ENCODE data around the gene RASAL2.
A peak's percentile ranks its signal among the peaks of the same experiment; 100 is the strongest.
"Not testable (repeated sequence)": the region's sequence is repeated elsewhere in the genome, so short reads cannot be mapped to it uniquely, and the experiment has no call there.

Gene RASAL2

DNA sequence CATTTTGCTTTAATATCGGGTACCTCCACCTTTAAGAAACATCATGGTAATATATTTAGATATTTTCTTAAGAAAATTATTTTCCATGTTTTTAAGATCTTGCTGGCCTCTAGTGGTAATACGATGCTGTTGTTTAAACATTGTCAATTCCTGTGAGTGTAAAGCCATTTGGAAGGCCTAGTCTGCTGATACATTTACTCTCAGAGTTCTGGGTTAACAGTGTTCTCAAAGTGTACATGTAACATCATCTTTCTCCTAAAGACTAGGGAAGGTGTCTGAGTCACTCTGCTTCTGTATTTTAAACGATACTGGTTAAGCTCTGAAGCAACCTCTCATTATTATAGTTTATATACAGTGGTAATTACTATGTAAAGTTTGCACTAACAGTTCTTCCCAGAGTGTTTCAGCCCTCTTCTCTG is 189.1 kb downstream of the RASAL2 start:
- DNase-seq (ENCODE audit: low read depth in 2 of 2) = peak; percentile 37 to 38

DNA sequence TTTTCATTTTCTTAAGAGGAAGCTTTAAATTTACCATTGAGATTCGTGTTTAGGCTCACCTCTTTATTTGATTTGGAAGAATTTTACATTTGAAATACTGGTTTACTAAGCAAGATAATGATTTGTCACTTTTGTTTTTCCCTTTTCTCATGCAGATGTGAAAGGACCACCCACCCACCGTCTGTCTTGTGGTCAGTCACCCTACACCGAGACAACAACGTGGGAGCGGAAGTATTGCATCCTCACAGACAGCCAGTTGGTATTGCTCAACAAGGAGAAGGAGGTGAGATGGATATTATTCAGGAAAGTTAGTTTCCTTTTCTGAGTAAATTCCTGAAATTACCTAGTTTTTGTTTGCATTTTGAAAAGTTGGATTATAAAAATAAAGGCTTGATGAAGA is 189.5 kb downstream of the RASAL2 start:
- no peak for DNase-seq (ENCODE audit: low read depth in 2 of 2)

DNA sequence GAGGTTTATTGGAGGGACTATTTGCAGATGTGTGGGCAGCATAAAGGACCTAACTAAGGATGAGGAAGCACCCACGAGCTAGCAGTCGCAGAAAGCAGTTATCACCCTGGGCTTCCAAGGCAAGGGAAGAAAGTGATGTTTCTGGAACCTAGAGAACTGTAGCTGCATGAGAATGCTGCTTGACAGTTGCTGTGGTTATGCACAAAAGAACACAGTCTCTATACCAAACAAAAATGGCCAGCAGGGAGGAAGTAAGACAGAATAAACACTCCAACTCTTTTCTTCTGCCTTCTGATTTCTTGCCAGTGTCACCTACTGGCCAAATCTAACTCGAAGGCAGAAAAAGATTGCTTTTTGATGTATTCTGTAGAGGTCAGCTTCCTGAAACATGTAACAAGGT is 190.2 kb downstream of the RASAL2 start:
- no peak for DNase-seq (ENCODE audit: low read depth in 2 of 2)

DNA sequence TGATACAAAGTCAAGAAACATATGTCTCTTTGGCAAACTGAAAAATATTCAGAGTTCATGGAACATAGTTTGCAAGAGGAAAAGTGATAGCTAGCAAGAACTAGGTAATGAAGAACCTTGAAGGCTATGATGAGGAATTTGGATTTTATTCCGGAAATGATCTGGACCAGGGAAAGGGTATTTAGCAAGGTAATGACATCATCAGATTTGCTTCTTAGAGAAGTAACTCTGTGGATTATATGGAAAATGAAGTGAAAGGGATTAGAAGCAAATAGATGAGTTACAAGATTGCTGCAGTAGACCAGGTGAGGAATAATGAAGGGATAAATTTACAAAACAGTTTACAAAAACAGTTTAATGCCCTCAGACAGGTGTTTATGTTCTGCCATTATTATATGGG is 197.3 kb downstream of the RASAL2 start:
- DNase-seq (ENCODE audit: low read depth in 2 of 2) = no peak

DNA sequence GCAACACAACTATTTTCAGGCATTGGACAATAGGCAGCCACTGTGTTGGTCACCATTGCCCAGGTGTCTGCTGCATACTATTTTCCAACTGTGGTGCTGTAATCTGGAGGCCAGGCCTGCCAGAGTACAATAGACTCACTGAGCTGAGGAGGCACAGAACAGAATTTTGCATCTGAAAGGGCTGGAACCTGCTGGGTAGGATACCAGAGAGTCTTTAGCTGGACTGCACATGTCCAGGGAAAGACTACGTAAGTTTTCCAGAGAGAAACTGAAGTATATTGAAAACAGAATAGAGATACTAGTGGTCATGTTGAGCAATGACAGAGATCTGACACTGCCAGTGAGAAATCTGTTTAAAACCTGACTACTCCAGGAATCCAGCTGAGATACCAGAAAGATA is 200.8 kb downstream of the RASAL2 start:
- DNase-seq (ENCODE audit: low read depth in 2 of 2) = no peak

DNA sequence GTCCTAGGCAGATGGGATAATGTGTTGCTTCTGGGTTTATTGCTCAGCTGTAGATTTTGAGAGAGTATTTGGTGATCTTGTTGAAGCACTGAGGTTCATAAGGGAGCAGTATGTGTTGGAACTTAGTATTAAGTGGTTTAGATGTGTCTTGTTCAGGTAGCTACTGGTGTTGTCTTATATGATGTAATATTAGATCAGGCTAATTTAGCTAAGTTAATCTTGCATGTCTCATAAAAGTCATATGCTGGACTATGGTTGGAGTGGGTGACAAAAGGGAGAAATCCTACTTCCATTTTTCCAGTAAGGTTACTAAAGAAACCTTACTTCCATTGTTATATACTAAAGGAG is 206.4 kb downstream of the RASAL2 start:
- no peak for DNase-seq (ENCODE audit: low read depth in 2 of 2)

DNA sequence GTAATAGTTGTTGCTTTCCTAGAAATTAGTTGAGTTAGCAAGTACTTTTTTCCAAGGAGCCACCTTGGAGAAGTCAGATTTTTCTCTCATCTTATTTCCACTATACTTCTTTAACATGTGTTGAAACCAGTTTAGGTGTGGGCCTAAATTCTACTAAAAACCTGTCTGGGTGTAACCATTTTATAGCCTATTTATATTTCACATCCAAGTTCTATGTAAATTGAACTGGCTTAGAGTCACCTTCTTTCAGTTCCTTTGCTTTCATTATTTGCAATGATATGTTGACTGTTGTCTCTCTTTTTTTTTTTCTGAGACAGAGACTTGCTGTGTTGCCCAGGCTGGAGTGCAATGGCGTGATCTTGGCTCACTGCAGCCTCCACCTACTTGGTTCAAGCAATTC is 207.2 kb downstream of the RASAL2 start:
- no peak for DNase-seq (ENCODE audit: low read depth in 2 of 2)

DNA sequence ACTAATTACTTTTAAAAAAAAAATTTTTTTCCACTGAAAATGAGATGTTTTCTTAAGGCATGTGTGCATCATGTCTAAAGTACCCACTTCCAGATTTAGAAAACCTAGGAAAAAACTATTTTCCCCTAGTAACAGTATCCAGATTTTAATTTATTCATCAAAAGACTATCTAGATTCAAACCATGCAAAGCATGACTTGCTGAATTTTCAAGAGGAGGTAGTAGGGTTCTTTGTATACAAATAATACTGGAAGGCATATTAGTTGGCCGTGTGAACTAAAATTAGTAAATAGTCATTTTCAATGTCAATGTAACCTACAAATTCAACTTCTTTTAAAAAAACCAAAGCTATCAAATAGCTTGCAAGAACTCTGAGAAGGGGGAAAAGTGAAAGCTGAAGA is 213.4 kb downstream of the RASAL2 start:
- no peak for DNase-seq (ENCODE audit: low read depth in 2 of 2)

DNA sequence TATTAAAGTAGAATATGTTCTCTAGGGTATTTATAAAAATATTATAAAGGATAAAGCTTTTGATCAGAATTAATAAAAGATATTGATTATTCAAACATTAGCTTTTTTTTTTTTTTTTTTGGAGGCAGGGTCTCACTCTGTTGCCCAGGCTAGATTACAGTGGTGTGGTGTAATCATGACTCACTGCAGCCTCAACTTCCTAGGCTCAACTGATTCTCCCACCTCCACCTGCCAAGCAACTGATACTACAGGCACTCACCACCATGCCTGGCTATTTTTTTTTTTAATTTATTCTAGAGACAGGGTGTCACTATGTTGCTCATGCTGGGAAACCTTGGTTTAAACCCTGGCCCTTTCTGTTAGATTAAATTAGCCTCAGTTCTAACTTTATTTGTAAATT is 214.5 kb downstream of the RASAL2 start:
- no peak for DNase-seq (ENCODE audit: low read depth in 2 of 2)

DNA sequence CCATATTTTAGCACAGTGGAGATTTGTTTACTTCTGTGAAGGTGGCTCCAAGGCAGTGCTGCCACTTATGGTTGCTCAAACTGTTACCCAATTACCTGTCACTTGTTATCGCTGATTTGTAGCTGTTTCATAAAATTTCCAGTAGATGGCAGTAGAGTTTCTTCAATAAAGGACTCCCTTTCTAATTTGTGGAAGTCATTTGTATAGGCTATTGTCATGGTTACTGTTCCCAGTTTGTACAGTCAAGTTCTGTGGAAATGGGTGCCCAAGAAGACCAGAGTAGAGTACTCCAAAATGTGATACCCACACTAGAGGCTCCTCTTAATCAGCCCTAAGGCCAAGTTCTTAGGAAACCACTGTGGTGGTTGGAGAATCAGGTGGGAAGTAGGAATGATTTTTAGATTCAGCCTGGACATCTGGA is 216.8 kb downstream of the RASAL2 start:
- peak; percentile 53 to 57 for DNase-seq (ENCODE audit: low read depth in 2 of 2)

DNA sequence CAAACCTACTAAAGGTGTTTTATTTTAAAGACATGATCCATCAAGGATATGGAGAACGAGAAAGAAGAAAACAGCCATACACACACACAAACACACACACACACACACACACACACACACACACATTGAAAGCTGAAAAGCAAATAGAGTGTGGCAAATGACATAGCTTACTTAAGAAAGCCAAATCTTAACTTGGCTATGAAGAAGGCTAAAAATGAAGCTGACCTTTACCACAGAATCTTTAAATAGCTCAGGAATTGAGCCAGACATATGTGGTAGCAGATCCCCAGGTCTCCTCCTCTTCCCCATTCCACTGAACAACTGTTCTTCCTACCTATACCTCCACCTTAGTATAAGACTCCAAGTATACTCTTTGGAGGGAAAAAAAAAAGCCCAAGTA is 217.3 kb downstream of the RASAL2 start:
- DNase-seq (ENCODE audit: low read depth in 2 of 2) = no peak

DNA sequence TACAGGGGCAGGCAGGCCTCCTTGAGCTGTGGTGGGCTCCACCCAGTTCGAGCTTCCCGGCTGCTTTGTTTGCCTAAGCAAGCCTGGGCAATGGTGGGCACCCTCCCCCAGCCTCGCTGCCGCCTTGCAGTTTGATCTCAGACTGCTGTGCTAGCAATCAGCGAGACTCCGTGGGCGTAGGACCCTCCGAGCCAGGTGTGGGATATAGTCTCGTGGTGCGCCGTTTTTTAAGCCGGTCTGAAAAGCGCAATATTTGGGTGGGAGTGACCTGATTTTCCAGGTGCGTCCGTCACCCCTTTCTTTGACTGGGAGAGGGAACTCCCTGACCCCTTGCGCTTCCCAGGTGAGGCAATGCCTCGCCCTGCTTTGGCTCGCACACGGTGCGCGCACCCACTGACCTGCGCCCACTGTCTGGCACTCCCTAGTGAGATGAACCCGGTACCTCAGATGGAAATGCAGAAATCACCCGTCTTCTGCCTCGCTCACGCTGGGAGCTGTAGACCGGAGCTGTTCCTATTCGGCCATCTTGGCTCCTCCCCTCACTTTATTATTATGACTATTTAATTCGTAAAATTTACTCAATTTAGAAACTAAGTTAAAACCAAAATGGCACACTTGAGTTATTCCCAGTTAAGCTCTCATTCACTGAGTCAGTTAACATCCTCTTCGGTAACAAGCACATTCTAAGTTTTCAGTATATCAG is 226.5 kb downstream of the RASAL2 start:
- DNase-seq (ENCODE audit: low read depth in 2 of 2) = not testable (repeated sequence)

DNA sequence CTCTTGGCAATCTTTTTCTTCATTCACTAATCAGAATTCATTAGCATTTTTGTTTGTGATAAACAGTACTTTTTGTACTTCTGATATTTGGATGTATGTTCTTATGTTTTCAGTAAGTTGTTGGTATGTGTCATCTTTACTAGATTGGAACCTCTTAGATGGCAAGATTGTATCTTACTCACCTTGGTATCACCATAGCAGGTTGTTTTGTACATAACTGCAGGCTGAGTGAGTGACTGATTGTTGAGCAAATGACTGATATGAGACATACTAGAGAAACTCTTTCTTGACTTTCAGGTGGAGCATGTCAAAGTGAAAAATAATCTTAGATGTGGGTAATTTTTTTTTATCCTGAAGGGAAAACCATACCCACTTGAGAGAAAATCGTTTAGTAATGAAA is 229.2 kb downstream of the RASAL2 start:
- DNase-seq (ENCODE audit: low read depth in 2 of 2) = no peak

DNA sequence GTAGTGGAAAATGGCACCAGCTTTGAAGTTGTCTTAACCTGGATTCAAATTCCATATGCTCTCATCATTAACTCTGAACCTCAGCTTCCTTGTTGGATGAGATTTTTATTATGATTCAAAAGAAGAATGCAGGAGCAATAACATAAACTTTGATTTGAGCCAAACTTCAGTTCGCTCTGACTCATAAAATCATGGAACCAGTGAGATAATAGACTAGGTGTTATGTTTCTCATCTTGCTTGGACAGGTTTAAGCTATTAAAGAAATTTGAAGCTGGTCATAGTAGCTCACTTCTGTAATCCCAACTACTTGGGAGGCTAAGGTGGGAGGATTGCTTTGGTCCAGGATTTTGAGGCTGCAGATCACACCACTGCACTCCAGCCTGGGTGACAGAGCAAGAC is 230.1 kb downstream of the RASAL2 start:
- DNase-seq (ENCODE audit: low read depth in 2 of 2) = no peak

DNA sequence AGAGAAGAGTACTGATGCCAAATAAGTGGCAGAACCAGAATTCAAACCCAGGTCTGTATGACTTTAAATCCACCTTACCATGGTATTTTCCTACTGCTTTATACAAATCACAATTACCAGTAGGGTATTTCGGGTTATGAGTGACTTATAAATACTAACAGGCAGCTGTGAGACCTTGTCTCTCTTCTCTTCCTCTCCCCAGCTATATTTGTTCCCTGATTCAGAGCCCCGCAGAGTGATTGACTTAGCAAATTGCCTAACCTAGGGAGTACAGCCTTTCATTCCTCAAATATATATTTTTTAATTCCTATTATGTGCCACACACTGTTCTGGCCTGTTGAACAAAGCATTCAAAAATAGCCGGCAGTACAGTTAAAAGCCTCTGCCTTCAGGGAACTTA is 234.8 kb downstream of the RASAL2 start:
- DNase-seq (ENCODE audit: low read depth in 2 of 2) = no peak

DNA sequence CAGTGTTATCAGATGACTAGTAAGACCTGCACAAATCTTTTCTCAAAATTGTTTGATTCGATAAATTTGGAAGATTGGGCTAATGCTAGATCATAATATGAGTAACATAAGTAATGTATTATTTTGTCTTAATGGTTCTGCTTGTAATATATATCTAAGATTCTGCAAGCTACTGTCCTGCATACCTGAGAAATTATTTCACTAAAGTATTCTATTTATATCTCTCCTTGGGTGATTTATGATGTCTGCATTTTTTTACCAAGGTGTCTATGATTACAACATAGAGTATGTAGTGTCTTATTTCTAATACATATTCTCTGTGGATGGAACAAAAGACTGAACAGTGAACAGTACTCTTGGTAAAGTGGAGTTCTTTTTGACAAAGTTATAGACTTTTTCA is 236.2 kb downstream of the RASAL2 start:
- DNase-seq (ENCODE audit: low read depth in 2 of 2) = no peak

DNA sequence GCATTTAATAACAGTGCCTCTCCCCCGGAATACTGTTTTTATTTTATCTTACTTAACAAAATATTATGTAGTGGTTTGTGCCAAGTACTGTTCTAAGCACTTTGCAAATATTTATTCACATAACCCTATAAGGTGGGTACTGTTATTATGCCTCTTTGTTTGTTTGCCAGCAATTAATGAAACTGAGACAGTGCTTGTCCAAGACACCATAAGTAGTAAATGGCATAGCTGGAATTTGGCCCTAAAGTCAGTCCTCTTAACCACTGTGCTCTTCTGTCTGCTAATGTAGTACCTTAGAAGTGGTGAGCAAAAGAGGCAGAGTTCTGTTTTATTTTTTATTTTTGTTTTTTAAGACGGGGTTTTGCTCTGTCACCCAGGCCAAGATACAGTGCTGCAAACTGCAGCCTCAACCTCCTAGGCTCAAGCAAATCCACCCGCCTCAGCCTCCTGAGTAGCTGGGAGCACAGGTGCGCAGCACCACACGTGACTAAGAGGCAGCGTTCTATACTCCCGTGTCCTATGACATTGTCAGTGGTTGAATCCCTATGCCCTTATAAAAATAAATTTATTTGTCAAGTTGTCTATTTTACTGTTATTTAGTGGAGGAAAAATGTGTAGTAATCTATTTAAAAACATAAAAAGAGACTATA is 237.1 kb downstream of the RASAL2 start:
- no peak for DNase-seq (ENCODE audit: low read depth in 2 of 2)

DNA sequence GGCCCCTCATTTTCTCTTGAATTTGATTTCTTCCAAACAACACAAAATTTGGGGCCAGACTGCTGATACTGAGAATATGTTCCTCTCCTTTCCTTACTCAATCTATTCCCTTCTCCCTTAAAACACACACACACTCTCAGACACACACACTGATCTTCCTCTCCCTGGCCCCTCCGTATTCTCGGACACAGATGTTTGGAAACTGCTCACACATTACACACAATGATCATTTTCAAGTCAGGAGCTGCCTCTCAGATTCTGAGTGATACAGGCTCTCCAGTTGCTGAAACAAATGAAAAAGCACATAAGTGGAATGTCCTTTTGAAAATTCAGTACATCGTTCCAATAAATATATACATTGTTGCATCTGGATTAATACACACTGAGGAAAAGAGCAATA is 241.5 kb downstream of the RASAL2 start:
- no peak for DNase-seq (ENCODE audit: low read depth in 2 of 2)

DNA sequence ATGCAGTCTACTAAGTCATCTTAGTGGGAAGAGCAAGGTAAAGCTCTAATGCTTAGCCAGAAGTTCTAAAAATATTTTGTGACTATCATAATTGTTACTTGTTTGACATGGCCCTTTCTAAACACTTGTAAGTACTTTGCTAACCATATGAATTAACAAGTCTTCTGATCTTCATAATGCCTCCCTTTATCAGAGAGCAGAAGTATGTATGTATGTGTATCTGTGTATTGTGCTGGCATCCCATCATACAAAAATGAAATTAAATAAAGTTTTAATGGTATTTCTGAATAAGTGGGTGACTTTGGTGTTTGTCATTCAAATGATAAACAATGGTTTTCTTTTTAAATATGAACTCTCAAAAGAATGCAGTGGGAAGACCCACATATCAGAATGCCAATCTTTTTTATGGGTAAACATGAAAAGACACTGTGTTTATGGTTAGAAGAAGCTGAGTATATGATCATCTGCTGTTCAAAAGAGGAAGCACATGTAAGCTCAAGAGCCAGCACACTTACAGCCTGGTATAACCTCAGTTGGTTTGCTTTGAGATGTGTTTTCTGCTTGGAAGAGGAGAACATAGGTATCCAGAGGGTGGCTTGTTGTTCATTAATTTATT is 243.3 kb downstream of the RASAL2 start:
- no peak for DNase-seq (ENCODE audit: low read depth in 2 of 2)

DNA sequence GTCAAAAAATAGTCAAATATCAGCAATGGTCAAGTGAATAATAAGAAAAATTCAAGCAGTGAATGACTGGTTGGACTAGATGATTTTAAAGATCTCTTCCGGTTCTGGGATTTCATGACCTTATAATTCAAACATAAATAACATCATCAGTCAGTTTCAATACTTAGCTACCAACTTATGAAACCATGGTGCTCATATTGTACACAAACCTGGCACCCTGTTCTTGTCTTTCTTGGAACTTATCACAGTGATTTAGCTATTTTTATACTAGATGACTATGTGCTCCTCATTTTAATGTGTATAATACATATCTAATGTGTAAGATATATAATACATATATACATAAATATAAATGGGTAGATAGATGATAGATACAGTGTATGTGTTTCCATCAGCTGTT is 245.9 kb downstream of the RASAL2 start:
- no peak for DNase-seq (ENCODE audit: low read depth in 2 of 2)

DNA sequence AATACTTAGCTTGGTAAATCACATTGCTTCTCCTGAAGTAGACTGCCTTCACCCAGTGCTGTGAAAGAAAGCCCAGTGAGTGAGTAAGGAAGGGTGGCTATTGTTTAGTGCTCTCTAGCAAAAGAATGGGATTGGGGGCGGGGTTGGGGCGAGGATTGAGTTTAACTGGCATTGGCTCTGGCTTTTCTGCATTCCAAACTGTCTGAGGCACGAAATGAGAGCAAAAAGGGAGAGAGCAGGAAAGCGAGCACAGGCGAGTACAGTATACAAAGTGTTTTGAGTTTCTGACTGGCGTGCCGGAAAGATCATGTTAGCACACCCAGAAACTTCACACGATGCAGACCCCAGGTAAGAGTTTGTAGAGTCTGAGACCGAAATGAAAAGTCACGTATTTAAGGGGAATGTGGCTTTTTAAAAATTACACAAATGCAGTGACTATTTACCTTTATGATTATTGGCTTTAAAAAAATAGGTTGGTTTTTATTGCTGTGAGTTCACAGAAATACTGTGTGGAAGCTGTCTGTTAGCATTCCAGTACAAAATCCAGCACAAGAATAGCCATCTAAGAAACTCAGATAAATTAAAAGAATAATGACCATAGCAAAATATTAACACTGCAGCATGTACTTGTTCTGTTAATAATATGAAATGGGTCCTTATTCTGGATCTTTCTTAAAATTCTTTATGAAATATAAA is 247.5 kb downstream of the RASAL2 start:
- peak; percentile 72 to 77 for DNase-seq (ENCODE audit: low read depth in 2 of 2)

DNA sequence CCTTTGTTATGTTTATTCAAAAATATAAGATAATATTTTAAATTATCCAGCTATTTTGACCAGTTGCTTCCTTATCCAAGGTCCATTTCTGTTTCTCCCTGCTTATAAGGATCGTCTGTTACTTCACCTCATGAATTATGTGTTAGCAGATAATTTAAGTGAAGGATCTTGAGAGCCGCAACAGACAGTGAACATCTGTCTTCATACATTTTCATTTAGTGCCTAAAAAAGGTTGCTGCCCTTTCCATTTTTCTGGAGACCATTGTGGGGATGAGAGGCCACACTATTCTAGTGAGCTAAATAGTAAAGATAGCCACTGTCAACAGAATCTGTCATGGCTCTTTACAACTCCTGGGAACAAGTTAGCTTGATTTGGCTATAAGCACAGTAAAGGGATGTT is 248.8 kb downstream of the RASAL2 start:
- no peak for DNase-seq (ENCODE audit: low read depth in 2 of 2)
